ENCODE results near the gene MRPL24. TPM values are rescaled to one million over a fixed set of nuclear protein-coding genes. Genes with fewer than 3 reads are reported as not detected.
A peak's percentile ranks its signal among the peaks of the same experiment; 100 is the strongest.

Gene MRPL24
- total RNA-seq, 1 donor from 2014 or later: 17.0 TPM

DNA sequence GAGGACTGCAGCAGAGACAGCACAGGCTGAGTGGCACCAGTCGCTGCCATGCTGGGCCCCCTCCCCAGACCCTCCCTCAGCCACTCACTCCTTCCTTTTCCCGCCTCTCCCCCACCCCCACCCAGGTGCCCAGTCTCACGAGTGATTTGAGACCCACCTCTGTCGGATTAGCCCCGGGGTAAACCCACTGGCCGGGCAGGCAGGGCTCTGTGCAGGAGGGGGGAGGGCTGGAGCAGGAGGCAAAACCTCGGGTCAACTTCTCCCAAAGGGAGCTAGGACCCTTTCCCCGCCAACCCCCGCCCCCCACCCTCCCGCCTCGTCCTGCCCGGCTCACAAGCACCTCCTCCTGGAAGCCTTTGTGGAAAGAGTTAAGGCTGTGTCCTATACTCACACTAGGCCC is 3.5 kb upstream of the MRPL24 start:
- TF ChIP-seq, protein P1, sequence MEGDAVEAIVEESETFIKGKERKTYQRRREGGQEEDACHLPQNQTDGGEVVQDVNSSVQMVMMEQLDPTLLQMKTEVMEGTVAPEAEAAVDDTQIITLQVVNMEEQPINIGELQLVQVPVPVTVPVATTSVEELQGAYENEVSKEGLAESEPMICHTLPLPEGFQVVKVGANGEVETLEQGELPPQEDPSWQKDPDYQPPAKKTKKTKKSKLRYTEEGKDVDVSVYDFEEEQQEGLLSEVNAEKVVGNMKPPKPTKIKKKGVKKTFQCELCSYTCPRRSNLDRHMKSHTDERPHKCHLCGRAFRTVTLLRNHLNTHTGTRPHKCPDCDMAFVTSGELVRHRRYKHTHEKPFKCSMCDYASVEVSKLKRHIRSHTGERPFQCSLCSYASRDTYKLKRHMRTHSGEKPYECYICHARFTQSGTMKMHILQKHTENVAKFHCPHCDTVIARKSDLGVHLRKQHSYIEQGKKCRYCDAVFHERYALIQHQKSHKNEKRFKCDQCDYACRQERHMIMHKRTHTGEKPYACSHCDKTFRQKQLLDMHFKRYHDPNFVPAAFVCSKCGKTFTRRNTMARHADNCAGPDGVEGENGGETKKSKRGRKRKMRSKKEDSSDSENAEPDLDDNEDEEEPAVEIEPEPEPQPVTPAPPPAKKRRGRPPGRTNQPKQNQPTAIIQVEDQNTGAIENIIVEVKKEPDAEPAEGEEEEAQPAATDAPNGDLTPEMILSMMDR (IDR thresholded peaks at IDR 0.05): no peak
- H3K36me3 ChIP-seq: peaks cover 20 to 40% of the 10 kb centered on the region in 2 donors
- intact Hi-C loops (cut with DNase I): loop anchor here (10.0 kb wide), 1 partner anchor 620 kb away; no protein-coding TSS in a partner anchor
- H3K27ac ChIP-seq: peak overlapping the region; percentile 7 to 99
- no peaks in the 10 kb centered on the region for H3K27me3 ChIP-seq
- DNase-seq (ENCODE audit: low spot score in 2 of 2): no peak
- H3K4me1 ChIP-seq: peaks cover 14 to 50% of the 10 kb centered on the region in 2 donors
- no peak overlapping the region for H3K4me3 ChIP-seq
- H3K9me3 ChIP-seq: no peaks in the 10 kb centered on the region

DNA sequence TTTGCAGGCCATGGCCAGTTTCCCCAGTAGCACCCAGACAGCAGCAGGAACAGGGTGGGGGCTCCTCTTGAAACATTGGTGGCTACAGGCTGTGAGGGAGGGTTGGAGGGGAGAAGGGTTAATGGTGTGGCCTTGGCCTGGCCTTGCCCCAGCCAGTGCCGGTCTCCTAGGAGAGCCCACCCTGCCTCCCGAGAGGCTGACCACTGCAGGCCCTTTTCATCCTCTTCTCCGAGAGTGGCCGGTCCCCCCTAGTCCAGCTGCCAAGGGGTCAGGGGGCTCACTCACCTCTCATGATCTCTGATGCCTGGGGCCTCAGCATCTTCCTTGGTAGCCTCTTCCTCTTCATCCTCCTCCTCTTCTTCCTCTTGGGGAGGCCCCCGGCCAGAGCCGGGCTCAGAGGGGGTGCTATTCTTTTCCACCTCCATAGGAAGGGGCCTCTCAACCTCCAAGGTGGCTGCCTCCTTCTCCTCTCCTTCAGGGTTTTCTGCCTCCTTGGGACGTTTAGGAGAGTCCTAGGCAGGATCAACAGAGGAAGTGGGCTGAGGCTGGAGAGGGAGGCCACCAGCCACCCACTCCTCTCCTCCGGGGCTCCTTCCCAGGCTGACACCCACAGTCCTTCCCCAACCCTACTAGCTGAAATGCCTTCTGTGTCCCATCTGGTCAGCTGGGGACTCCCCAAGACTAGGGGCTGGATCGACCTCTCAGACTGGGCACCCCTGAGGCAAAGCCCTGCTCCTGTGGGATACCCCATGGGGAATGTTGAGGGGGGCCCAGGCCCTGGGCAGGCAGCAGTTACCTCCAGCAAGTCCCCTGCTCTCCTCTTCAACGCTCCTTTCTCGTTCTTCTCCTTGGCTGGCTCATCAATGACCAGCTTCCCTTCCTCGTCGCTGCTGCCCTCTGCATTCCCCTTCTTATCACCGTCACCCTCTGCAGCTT is 2.7 kb upstream of the MRPL24 start:
- Histone ChIP-seq H3K27ac (peak overlapping the region in 1 of 2 donors; percentile 7), H3K4me3 (no peak overlapping the region), H3K36me3 (peaks cover 20 to 40% of the 10 kb centered on the region in 2 donors), H3K9me3 (no peaks in the 10 kb centered on the region), H3K4me1 (peaks cover 14 to 44% of the 10 kb centered on the region in 2 donors), H3K27me3 (no peaks in the 10 kb centered on the region)
- intact Hi-C loops (cut with DNase I): loop anchor here (10.0 kb wide), 1 partner anchor 619 kb away; no protein-coding TSS in a partner anchor
- DNase-seq (ENCODE audit: low spot score in 2 of 2): no peak
- TF ChIP-seq, protein P1 (IDR thresholded peaks at IDR 0.05): no peak

DNA sequence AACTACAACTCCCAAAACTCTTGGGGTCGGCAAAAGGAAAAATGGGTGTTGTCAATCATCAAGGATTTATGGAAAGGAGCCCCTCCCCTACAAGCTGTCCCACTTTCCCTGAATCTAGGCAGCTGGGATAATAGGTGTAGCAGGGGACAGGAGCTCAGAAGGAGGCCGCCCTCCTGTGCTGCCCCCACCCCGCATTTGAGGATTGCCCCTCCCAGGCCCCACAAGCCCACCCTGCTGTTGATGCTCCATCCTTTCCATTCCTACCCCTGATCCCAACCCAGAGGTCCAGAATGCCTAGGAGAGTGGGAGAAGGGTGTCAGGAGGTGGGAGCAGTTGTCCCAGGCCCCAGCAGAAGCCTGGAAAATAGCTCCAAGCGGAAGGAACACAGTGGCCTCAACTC is 1.9 kb upstream of the MRPL24 start:
- H3K27ac ChIP-seq: no peak overlapping the region
- intact Hi-C loops (cut with DNase I): loop anchor here (10.0 kb wide), 1 partner anchor 618 kb away; no protein-coding TSS in a partner anchor
- no peak overlapping the region for H3K4me3 ChIP-seq
- no peaks in the 10 kb centered on the region for H3K27me3 ChIP-seq
- TF ChIP-seq, protein P1 (IDR thresholded peaks at IDR 0.05): no peak
- H3K36me3 ChIP-seq: peaks cover 25 to 42% of the 10 kb centered on the region in 2 donors
- peaks cover 14 to 37% of the 10 kb centered on the region in 2 donors for H3K4me1 ChIP-seq
- H3K9me3 ChIP-seq: no peaks in the 10 kb centered on the region
- DNase-seq (ENCODE audit: low spot score in 2 of 2): no peak

DNA sequence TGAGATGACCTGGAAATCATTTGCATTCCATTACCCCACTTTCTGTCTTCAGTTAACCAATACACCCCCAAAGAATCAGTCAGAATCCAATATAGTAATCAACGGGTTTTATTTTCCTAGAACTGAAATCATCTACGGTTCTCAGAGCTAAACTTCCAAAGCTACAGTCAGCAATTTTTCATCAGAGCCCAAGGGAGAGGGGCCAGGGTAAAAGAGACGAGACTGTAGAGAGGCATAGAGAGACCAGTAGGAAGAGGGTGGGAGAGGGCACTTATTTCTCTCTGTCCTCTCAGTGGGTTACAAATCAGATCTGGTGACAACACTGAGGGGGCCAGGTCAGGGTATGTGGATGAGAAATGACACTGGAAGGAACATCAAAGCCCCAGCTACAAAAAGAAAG is 1.1 kb upstream of the MRPL24 start:
- Histone ChIP-seq H3K4me1 (peaks cover 10 to 34% of the 10 kb centered on the region in 2 donors), H3K36me3 (peaks cover 32 to 50% of the 10 kb centered on the region in 2 donors), H3K27me3 (no peaks in the 10 kb centered on the region), H3K27ac (peak overlapping the region; percentile 87 to 91), H3K4me3 (no peak overlapping the region), H3K9me3 (no peaks in the 10 kb centered on the region)
- DNase-seq (ENCODE audit: low spot score in 2 of 2): no peak
- TF ChIP-seq, protein P1 (IDR thresholded peaks at IDR 0.05): no peak
- intact Hi-C loops (cut with DNase I): loop anchor here (10.0 kb wide), 1 partner anchor 617 kb away; no protein-coding TSS in a partner anchor

DNA sequence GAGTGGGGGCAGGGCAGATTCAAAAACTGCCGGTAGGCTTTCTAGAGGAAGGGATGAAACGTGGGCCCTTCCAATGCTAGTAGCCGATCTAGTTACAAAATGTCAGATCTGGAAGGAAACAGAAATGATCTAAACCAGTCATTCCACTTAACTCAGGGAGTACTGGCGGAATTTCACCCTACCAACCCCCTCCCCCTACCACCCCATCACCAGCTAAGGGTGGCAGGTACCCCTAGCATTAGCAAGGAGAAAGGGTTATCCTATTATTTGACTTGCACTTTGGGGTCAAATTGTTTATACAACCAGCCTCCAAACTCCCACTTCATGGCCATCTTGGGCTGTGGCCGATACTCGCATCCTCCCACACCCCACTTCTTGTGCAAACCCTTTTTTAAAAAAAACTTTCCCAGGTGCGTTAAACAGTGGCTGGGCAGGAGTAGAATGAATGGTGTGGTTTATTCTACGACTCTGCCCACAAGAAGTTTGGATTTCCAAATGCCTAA is 644 bp upstream of the MRPL24 start:
- peaks cover 36 to 53% of the 10 kb centered on the region in 2 donors for H3K36me3 ChIP-seq

More for the DNA sequence above, 644 bp upstream of the MRPL24 start:
- Histone ChIP-seq H3K27me3 (no peaks in the 10 kb centered on the region), H3K4me3 (peak overlapping the region; percentile 37 to 46), H3K27ac (peak overlapping the region; percentile 87 to 91), H3K9me3 (no peaks in the 10 kb centered on the region), H3K4me1 (peaks cover 10 to 33% of the 10 kb centered on the region in 2 donors)
- TF ChIP-seq, protein P1 (IDR thresholded peaks at IDR 0.05): no peak
- DNase-seq (ENCODE audit: low spot score in 2 of 2): no peak
- intact Hi-C loops (cut with DNase I): loop anchor here (1.0 to 10.0 kb wide), 4 partner anchors 10 to 617 kb away; partner anchors contain the start of genes HDGF, ISG20L2, METTL25B and PRCC

All from ascending aorta (tissue), 2 donors.